D721Med (cell line): Measurements from ENCODE around the gene GTPBP1.

Source experiments
- DNase-seq: peaks from one replicate; pipeline ENCODE4 v3.0.0; 2011; ENCODE audit warnings: low spot score; ENCODE audit not compliant: insufficient read length
- FAIRE-seq: peaks from 2 replicates; lab custom pipeline; 2011; peaks lifted over from hg19 to GRCh38; lab: Jason Lieb, UNC
- TF ChIP-seq, protein P1 (sequence below): IDR thresholded peaks from 2 replicates; pipeline ENCODE4 v1.5.1; 2012; ENCODE audit warnings: mild to moderate bottlenecking, control low read depth; ENCODE audit not compliant: insufficient read depth; ENCODE audit errors: missing control alignments

Gene GTPBP1

DNA sequence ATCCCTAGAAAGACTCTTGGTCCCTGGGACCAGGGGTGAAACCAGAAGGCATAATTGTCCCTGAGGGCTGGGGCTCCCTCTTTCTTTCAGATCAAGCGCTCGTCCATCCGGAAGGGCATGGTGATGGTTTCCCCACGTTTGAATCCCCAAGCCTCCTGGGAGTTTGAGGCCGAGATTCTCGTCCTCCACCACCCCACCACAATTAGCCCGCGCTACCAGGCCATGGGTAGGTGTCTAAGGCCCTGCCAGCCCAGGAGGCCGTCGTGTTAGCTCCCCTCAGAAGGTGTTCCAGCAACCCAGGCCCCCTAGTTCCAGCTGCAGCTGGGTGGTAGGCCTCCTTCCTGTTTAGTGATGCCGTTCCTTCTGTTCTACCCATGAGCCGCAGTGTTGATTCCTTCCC, 21.4 kb downstream of the GTPBP1 start:
- TF ChIP-seq, protein P1, sequence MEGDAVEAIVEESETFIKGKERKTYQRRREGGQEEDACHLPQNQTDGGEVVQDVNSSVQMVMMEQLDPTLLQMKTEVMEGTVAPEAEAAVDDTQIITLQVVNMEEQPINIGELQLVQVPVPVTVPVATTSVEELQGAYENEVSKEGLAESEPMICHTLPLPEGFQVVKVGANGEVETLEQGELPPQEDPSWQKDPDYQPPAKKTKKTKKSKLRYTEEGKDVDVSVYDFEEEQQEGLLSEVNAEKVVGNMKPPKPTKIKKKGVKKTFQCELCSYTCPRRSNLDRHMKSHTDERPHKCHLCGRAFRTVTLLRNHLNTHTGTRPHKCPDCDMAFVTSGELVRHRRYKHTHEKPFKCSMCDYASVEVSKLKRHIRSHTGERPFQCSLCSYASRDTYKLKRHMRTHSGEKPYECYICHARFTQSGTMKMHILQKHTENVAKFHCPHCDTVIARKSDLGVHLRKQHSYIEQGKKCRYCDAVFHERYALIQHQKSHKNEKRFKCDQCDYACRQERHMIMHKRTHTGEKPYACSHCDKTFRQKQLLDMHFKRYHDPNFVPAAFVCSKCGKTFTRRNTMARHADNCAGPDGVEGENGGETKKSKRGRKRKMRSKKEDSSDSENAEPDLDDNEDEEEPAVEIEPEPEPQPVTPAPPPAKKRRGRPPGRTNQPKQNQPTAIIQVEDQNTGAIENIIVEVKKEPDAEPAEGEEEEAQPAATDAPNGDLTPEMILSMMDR: no peak
- FAIRE-seq (no peak), DNase-seq (no peak)

DNA sequence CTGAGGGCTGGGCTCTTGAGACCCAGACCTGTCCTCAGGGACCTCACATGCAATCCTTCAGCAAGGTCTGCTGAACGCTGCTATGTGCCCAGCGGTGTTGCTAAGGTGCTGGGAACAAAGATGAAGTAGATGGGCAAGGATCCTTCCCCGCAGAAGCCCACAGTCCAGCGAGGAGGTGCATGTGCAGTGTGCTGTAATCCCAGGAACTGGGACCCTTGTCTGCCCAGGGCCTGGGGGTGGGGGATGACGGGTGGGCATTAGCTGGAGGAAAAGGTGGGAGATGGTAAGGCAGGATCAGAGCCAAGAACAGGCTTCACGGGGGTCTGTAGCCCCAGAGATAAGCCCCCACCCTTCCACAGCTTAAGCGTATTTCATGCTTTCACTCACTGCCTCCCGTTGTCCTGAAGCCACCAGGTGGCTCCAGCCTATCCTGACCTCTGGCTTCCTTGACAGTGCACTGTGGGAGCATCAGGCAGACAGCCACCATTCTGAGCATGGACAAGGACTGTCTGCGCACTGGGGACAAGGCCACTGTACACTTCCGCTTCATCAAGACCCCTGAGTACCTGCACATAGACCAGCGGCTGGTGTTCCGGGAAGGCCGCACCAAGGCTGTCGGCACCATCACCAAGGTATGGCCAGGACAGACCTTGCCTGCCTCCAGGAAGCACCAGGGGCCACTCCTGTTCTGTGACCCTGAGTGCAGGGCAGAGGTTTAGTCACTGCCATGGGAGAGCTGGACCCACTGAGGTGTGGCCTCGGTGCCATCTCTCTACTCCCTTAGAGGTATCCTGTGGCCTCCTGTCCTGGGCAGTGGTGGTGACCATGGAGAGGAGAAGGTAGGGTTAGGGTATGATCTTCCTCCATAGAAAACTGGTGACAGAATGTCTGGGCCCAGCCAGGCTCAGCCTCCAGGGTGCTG, 22.0 kb downstream of the GTPBP1 start:
- FAIRE-seq (no peak), DNase-seq (no peak)
- TF ChIP-seq, protein P1: no peak

GRCh38 chr22:38728871-38729796, 23.4 kb downstream of the GTPBP1 start:
- no peak for FAIRE-seq
- TF ChIP-seq, protein P1: no peak
- DNase-seq: no peak

GRCh38 chr22:38729946-38730345, 24.2 kb downstream of the GTPBP1 start:
- no peak for FAIRE-seq
- TF ChIP-seq, protein P1: no peak
- DNase-seq: no peak

DNA sequence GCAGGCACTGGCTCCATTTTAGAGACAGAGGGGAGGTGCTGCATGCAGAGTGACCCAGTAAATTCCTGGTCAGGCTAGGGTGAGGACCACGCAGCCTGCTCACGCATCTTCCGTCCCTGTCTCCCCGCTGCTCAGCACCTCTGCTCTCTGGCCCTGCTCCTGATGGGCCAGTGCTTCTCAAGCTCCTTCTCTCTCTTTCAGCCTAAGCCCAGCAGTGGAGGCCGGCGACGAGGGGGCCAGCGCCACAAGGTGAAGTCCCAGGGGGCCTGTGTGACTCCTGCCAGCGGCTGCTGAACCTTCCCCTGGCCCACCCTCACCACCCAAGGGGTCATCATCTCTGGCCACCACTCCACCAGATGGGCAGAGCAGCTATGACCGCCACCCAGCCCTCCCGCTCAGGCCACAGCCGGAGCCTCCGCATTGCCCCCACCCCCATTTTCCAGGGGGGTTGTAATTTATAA, 24.7 kb downstream of the GTPBP1 start:
- DNase-seq (no peak), FAIRE-seq (no peak)
- TF ChIP-seq, protein P1: no peak

GRCh38 chr22:38731703-38732161, 26.0 kb downstream of the GTPBP1 start:
- TF ChIP-seq, protein P1: no peak
- DNase-seq: no peak
- no peak for FAIRE-seq
